GM12865 (cell line): ENCODE results near the gene RHEB.

ENCODE experiments used
- DNase-seq: peaks from one replicate; pipeline ENCODE4 v3.0.0; 2010; ENCODE audit warnings: low read depth
- H3K4me3 ChIP-seq: 2 replicates; pipeline ENCODE4 v1.5.1; 2011; ENCODE audit warnings: mild to moderate bottlenecking, low read depth, low read length, control low read depth
- TF ChIP-seq, protein P1 (sequence below): IDR thresholded peaks from 2 replicates; pipeline ENCODE4 v1.5.1; 2011; ENCODE audit warnings: low read length, control low read depth, low read depth, inconsistent platforms; ENCODE audit not compliant: insufficient read depth; ENCODE audit errors: missing control alignments

The RHEB gene

GRCh38 chr7:151504715-151505326, 14.9 kb downstream of the RHEB start:
- no peak overlapping the region for H3K4me3 ChIP-seq
- DNase-seq = no peak
- TF ChIP-seq, protein P1, sequence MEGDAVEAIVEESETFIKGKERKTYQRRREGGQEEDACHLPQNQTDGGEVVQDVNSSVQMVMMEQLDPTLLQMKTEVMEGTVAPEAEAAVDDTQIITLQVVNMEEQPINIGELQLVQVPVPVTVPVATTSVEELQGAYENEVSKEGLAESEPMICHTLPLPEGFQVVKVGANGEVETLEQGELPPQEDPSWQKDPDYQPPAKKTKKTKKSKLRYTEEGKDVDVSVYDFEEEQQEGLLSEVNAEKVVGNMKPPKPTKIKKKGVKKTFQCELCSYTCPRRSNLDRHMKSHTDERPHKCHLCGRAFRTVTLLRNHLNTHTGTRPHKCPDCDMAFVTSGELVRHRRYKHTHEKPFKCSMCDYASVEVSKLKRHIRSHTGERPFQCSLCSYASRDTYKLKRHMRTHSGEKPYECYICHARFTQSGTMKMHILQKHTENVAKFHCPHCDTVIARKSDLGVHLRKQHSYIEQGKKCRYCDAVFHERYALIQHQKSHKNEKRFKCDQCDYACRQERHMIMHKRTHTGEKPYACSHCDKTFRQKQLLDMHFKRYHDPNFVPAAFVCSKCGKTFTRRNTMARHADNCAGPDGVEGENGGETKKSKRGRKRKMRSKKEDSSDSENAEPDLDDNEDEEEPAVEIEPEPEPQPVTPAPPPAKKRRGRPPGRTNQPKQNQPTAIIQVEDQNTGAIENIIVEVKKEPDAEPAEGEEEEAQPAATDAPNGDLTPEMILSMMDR = no peak

DNA sequence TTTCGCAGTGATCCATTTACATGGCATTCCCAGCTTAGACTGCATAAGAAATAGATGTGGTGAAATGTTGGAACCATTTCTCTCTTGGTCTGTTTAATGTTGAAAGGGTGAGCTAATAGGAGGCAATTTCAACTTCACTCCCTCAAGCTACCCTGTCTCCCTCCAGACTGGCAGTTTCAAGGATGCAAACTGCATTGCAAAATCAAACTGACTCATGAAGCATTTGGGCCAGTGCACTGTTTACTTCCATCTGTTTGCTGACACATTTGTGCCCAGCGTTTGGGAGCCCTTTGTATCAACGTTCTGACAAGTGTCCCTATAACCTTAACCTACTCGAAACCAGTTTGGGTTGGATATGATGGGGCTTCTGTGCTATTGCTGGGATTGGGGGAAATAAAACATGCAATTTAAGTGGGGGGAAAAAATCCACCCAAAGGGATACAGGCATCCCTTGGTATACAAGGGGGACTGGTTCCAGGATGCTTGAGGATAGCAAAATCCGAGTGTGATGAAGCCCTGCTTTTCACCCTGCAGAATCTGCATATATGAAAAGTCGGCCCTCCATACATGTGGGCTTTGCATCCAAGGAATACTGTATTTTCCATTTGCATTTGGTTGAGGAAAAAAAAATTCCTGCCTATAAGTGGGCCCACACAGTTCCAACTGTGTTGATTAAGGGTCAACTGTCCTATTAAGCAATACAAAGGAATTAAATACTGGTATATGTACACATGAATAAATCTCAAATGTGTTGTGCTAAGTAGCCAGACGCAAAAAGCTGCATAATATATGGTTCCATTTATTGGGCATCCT, 15.6 kb downstream of the RHEB start:
- TF ChIP-seq, protein P1 = no peak
- no peak for DNase-seq
- no peak overlapping the region for H3K4me3 ChIP-seq

GRCh38 chr7:151501676-151502075, 18.0 kb downstream of the RHEB start:
- no peak overlapping the region for H3K4me3 ChIP-seq
- TF ChIP-seq, protein P1 = no peak
- DNase-seq = no peak

GRCh38 chr7:151498495-151498894, 21.2 kb downstream of the RHEB start:
- no peak for DNase-seq

DNA sequence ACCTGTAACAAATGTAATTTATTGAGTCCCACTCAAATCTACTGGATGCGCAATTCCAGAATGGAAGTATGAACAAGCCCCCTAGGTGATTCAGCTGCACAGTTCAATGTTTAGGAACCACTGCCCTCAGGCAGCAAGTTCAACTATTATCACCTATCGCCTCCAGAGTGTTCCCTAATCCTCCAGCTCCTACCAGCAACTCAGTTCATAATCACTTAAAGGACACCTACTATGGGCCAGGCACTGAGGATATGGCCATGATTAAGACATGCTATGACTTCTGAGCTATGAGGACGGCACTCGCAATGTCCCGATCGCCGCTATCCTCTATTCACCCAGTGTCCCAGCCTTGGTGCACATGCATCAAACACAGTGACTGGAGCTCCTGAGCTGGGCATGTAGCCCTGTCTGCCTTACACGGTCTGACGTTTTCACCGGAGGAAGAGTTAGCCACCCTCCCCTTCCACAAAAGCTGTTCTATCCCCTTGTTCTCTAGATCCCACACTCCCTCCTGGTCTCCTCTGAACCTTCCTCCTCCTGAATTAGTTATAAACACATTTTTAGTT, 22.3 kb downstream of the RHEB start:
- no peak overlapping the region for H3K4me3 ChIP-seq
- DNase-seq = no peak
- TF ChIP-seq, protein P1 = no peak

More at GRCh38 chr7:151498495-151498894, 21.2 kb downstream of the RHEB start:
- no peak overlapping the region for H3K4me3 ChIP-seq
- TF ChIP-seq, protein P1 = no peak

GRCh38 chr7:151495360-151495759, 24.3 kb downstream of the RHEB start:
- TF ChIP-seq, protein P1 = no peak
- DNase-seq = no peak
- no peak overlapping the region for H3K4me3 ChIP-seq
